ENCODE data around the gene ZNF672.
"Not testable (repeated sequence)": the region's sequence is repeated elsewhere in the genome, so short reads cannot be mapped to it uniquely, and the experiment has no call there.

ZNF672 gene

GRCh38 chr1:248825573-248825908 is 12.5 kb upstream of the ZNF672 start:
- no peaks in the 10 kb centered on the region for H3K27me3 ChIP-seq
- H3K9me3 ChIP-seq = no peaks in the 10 kb centered on the region
- peaks cover 26% of the 10 kb centered on the region for H3K36me3 ChIP-seq
- DNase-seq = no peak
- no peak for TF ChIP-seq CTCF (IDR thresholded peaks at IDR 0.05; ENCODE audit: low read depth, low read length)
- peak overlapping the region; percentile 68 for H3K4me3 ChIP-seq (ENCODE audit: low read depth, low read length)
- H3K4me1 ChIP-seq = no peaks in the 10 kb centered on the region; the same call in 1 of the 2 replicates

- H3K4me3 ChIP-seq (ENCODE audit: low read depth, low read length) = peak within 1 kb of the TSS; percentile 68
- no peaks in the 10 kb centered on the region; the same call in 1 of the 2 replicates for H3K9me3 ChIP-seq
- no peaks in the 10 kb centered on the region; the same call in 1 of the 2 replicates for H3K4me1 ChIP-seq
- DNase-seq = peak; percentile 91
- peak; percentile 78 for TF ChIP-seq CTCF (IDR thresholded peaks at IDR 0.05; ENCODE audit: low read depth, low read length)
- H3K27me3 ChIP-seq = no peaks in the 10 kb centered on the region
- H3K36me3 ChIP-seq = peaks cover 20% of the 10 kb centered on the region
Observed at GRCh38 chr1:248825909-248826760, 11.9 kb upstream of the ZNF672 start, which contains the start of gene SH3BP5L. TSS of gene SH3BP5L (minus strand) at chr1:248825915. CDS start at chr1:248824935, 980 bp downstream.

GRCh38 chr1:248828845-248829244 is 9.2 kb upstream of the ZNF672 start:
- TF ChIP-seq CTCF (IDR thresholded peaks at IDR 0.05; ENCODE audit: low read depth, low read length) = no peak
- DNase-seq = no peak
- Histone ChIP-seq H3K36me3 (peaks cover 5% of the 10 kb centered on the region), H3K9me3 (no peaks in the 10 kb centered on the region; the same call in 1 of the 2 replicates), H3K4me1 (no peaks in the 10 kb centered on the region; the same call in 1 of the 2 replicates), H3K4me3 (ENCODE audit: low read depth, low read length) (no peak overlapping the region), H3K27me3 (peaks cover 25% of the 10 kb centered on the region)

GRCh38 chr1:248830718-248831017 is 7.4 kb upstream of the ZNF672 start:
- H3K27me3 ChIP-seq = peaks cover 41% of the 10 kb centered on the region
- H3K9me3 ChIP-seq; H3K4me3 ChIP-seq (ENCODE audit: low read depth, low read length); H3K36me3 ChIP-seq; H3K4me1 ChIP-seq; DNase-seq: not testable (repeated sequence)

- TF ChIP-seq CTCF (IDR thresholded peaks at IDR 0.05; ENCODE audit: low read depth, low read length) = no peak
- Histone ChIP-seq H3K9me3 (no peaks in the 10 kb centered on the region; the same call in 1 of the 2 replicates), H3K27me3 (peaks cover 41% of the 10 kb centered on the region), H3K4me3 (ENCODE audit: low read depth, low read length) (no peak overlapping the region), H3K36me3 (no peaks in the 10 kb centered on the region), H3K4me1 (no peaks in the 10 kb centered on the region; the same call in 1 of the 2 replicates)
- DNase-seq = no peak
Observed at GRCh38 chr1:248831842-248832241, 6.2 kb upstream of the ZNF672 start.

GRCh38 chr1:248834343-248834940 is 3.6 kb upstream of the ZNF672 start:
- no peak for TF ChIP-seq CTCF (IDR thresholded peaks at IDR 0.05; ENCODE audit: low read depth, low read length)
- Histone ChIP-seq H3K4me3 (ENCODE audit: low read depth, low read length) (no peak overlapping the region), H3K27me3 (peaks cover 41% of the 10 kb centered on the region), H3K4me1 (no peaks in the 10 kb centered on the region), H3K36me3 (no peaks in the 10 kb centered on the region), H3K9me3 (no peaks in the 10 kb centered on the region; the same call in 1 of the 2 replicates)
- no peak for DNase-seq

Measured in BE2C (cell line).